Mucosa of descending colon (tissue), 3 donors: ENCODE measurements around the gene SYNE2. TPM values are rescaled to one million over a fixed set of nuclear protein-coding genes. Genes with fewer than 3 reads are reported as not detected.
"Not testable (repeated sequence)": the region's sequence is repeated elsewhere in the genome, so short reads cannot be mapped to it uniquely, and the experiment has no call there.

Source experiments
- ATAC-seq: fragments of 200-7000 bp; cut with Tn5 transposase; one replicate; pipeline ENCODE4 v1.9.1; 2020; ENCODE audit warnings: mild to moderate bottlenecking, moderate library complexity
- DNase-seq, 3 donors: peaks; one replicate each; pipeline ENCODE4 v3.0.0-alpha.2; 2020
- H3K36me3 ChIP-seq: fragments of 200-600 bp; one replicate; pipeline ENCODE4 v1.8.0; 2021; ENCODE audit warnings: low read depth, mild to moderate bottlenecking
- H3K4me1 ChIP-seq: fragments of 200-600 bp; one replicate; pipeline ENCODE4 v1.8.0; 2021; ENCODE audit warnings: low read depth, mild to moderate bottlenecking
- H3K4me3 ChIP-seq: fragments of 200-600 bp; one replicate; pipeline ENCODE4 v1.8.0; 2021; ENCODE audit warnings: mild to moderate bottlenecking
- H3K9me3 ChIP-seq: fragments of 200-600 bp; one replicate; pipeline ENCODE4 v1.8.0; 2021; ENCODE audit warnings: mild to moderate bottlenecking
- intact Hi-C, 2 donors: fragments of 100-400 bp; cut with DNase I in 1 of 2; cut with micrococcal nuclease in 1 of 2; formaldehyde crosslinking; loops; one replicate each; pipeline versions ENCODE4 v1.11.0 to v1.11.1; 2022; cut with DNase I, micrococcal nuclease
- total RNA-seq, 3 donors: library from RNA; stranded (reverse); fragmentation: NEBNext Ultra II Directional in 2 of 3; extraction: Animal tissue kit (Norgen Biotek cat#: 25700) in 2 of 3; gene quantifications; one replicate each; pipeline versions ENCODE4 v1.2.1 to v1.2.4, GENCODE V29; 2021 to 2023
- TF ChIP-seq, protein P1 (sequence below): fragments of 200-600 bp; IDR thresholded peaks from one replicate; pipeline ENCODE4 v1.8.0; 2022; ENCODE audit warnings: antibody characterized with exemption, mild to moderate bottlenecking
- donor health status: DM: no; HTN: no; CAD: no; lungs with moderate emphysema.
- donor health status: DM: no; HTN: no; CAD: no.
- donor health status: DM: no; HTN: yes; CAD: no.

Gene SYNE2
- total RNA-seq, 3 donors from 2014 or later = 104 to 215 (median 174) TPM

GRCh38 chr14:64112867-64113678, 260.3 kb downstream of the SYNE2 start:
- no peak overlapping the region for H3K4me3 ChIP-seq

DNA sequence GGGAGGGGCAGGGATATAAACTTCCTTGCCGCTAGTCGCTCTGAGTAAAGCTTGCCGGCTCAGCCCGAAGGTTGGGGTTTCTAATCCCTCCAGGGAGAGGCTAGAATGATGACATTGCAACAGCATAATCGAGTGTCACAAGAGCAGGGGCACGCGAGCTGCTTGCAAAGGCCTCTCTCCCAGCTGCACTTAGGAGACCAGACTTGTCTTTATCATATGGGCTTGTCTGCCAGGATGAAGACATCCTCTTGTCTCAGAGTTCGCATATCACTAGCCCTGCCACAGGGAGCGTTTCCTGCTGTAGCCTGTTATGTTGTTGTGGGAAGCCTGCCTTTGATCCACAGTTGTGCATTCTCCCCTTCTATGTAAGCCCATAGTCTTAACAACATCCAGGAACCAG, 261.4 kb downstream of the SYNE2 start:
- peak; percentile 25 for ATAC-seq

More at GRCh38 chr14:64112867-64113678, 260.3 kb downstream of the SYNE2 start:
- no peaks in the 10 kb centered on the region for H3K4me1 ChIP-seq
- TF ChIP-seq, protein P1, sequence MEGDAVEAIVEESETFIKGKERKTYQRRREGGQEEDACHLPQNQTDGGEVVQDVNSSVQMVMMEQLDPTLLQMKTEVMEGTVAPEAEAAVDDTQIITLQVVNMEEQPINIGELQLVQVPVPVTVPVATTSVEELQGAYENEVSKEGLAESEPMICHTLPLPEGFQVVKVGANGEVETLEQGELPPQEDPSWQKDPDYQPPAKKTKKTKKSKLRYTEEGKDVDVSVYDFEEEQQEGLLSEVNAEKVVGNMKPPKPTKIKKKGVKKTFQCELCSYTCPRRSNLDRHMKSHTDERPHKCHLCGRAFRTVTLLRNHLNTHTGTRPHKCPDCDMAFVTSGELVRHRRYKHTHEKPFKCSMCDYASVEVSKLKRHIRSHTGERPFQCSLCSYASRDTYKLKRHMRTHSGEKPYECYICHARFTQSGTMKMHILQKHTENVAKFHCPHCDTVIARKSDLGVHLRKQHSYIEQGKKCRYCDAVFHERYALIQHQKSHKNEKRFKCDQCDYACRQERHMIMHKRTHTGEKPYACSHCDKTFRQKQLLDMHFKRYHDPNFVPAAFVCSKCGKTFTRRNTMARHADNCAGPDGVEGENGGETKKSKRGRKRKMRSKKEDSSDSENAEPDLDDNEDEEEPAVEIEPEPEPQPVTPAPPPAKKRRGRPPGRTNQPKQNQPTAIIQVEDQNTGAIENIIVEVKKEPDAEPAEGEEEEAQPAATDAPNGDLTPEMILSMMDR = no peak
- no peaks in the 10 kb centered on the region for H3K9me3 ChIP-seq
- DNase-seq (peak; percentile 80 to 85 (median 81)), ATAC-seq (peak; percentile 90)
- intact Hi-C loops = no loop called here
- H3K36me3 ChIP-seq = no peaks in the 10 kb centered on the region

GRCh38 chr14:64114796-64115195, 262.0 kb downstream of the SYNE2 start:
- DNase-seq (no peak), ATAC-seq (no peak)
- Histone ChIP-seq H3K4me3 (no peak overlapping the region), H3K9me3 (no peaks in the 10 kb centered on the region), H3K36me3 (no peaks in the 10 kb centered on the region), H3K4me1 (no peaks in the 10 kb centered on the region)
- TF ChIP-seq, protein P1 = no peak
- intact Hi-C loops = no loop called here

More for the DNA sequence above, 261.4 kb downstream of the SYNE2 start:
- intact Hi-C loops = no loop called here
- Histone ChIP-seq H3K4me1 (no peaks in the 10 kb centered on the region), H3K4me3 (no peak overlapping the region), H3K36me3 (no peaks in the 10 kb centered on the region), H3K9me3 (no peaks in the 10 kb centered on the region)
- TF ChIP-seq, protein P1 = no peak
- DNase-seq = no peak

- ATAC-seq = no peak
- H3K4me3 ChIP-seq = no peak overlapping the region
- intact Hi-C loops = no loop called here
- H3K4me1 ChIP-seq = no peaks in the 10 kb centered on the region
- TF ChIP-seq, protein P1 = no peak
- H3K9me3 ChIP-seq = no peaks in the 10 kb centered on the region
- no peak for DNase-seq
- H3K36me3 ChIP-seq = no peaks in the 10 kb centered on the region
These were observed 262.6 kb downstream of the SYNE2 start for GRCh38 chr14:64115401-64115800.

DNA sequence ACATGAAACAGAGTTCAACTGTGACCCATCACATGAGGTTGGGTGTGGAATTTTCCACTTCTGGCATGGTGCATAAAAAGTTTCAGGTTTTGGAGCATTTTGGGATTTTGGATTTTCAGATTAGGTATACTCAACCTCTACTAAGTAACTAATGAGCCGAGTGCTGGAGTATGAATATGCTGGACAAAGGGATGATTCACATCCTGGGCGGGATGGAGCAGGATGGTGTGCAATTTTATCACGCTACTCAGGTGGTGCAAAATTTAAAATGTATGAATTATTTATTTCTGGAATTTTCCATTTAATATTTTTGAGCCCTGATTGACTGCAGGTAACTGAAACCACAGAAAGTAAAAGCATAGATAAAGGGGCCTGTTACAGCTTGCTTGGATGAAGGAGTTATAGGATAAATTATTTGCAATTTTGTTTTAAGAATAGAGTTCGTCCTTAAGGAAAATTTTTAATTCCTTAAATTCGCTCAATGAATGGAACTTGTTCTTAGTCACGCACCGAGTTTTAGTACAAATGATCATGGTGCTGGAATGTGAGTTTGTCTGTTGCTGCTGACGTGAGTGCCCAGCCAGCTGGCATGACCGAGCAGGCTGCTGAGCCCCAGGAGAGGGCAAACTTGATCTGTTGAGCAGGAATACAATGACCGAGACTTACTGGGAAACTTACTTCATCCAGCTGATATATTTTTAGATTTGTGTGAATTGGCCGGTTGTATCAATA, 265.0 kb downstream of the SYNE2 start:
- Histone ChIP-seq H3K4me1 (no peaks in the 10 kb centered on the region), H3K9me3 (no peaks in the 10 kb centered on the region), H3K36me3 (no peaks in the 10 kb centered on the region), H3K4me3 (no peak overlapping the region)
- ATAC-seq (no peak), DNase-seq (no peak)
- intact Hi-C loops = no loop called here
- TF ChIP-seq, protein P1 = no peak

- H3K4me3 ChIP-seq, ATAC-seq, H3K4me1 ChIP-seq, DNase-seq, intact Hi-C loops, H3K36me3 ChIP-seq, H3K9me3 ChIP-seq: not testable (repeated sequence)
These were observed 265.6 kb downstream of the SYNE2 start for GRCh38 chr14:64118403-64118742.
